HCT116 (cell line): ENCODE results near the gene RNF220.

Source experiments
- CBX3 ChIP-seq: IDR thresholded peaks from 2 replicates; pipeline ENCODE4 v1.6.1; 2012; ENCODE audit warnings: low read depth
- CEBPB ChIP-seq: IDR thresholded peaks from 2 replicates; pipeline ENCODE4 v1.6.1; 2012; ENCODE audit warnings: low read depth
- EZH2 ChIP-seq: fragments of 200-600 bp; sonication (generic); IDR thresholded peaks from 2 replicates; pipeline ENCODE4 v1.6.1; 2017; ENCODE audit warnings: antibody characterized with exemption, mixed run types
- EZH2phosphoT487 ChIP-seq: fragments of 200-600 bp; IDR thresholded peaks from 2 replicates; pipeline ENCODE4 v1.6.1; 2018; ENCODE audit warnings: antibody characterized with exemption, borderline replicate concordance
- POLR2A ChIP-seq: IDR thresholded peaks from 2 replicates; pipeline ENCODE4 v1.7.0; 2011; ENCODE audit warnings: borderline replicate concordance; ENCODE audit not compliant: insufficient read depth, insufficient read length; ENCODE audit errors: extremely low read depth
- POLR2AphosphoS5 ChIP-seq: IDR thresholded peaks from 2 replicates; pipeline ENCODE4 v1.6.1; 2011; ENCODE audit warnings: mild to moderate bottlenecking, low read depth, low read length, moderate library complexity
- TCF7L2 ChIP-seq: IDR thresholded peaks from 2 replicates; pipeline ENCODE4 v1.7.0; 2011; ENCODE audit warnings: borderline replicate concordance, inconsistent platforms; ENCODE audit not compliant: insufficient read depth, insufficient read length; ENCODE audit errors: extremely low read depth
- YY1 ChIP-seq: IDR thresholded peaks from 2 replicates; pipeline ENCODE4 v1.6.1; 2011; ENCODE audit warnings: low read length, low read depth, moderate library complexity, mild to moderate bottlenecking; ENCODE audit not compliant: insufficient replicate concordance; ENCODE audit errors: extremely low read depth
- ZNF274 ChIP-seq: fragments of 200-500 bp; sonication (Bioruptor generic); IDR thresholded peaks from 2 replicates; pipeline ENCODE4 v1.6.1; 2014; ENCODE audit warnings: mild to moderate bottlenecking, low read depth, low read length, inconsistent platforms
- TF ChIP-seq, protein P1 (sequence below), 3 experiments: fragments of 200-600 bp in 1 of 3; sonication (generic) in 1 of 3; IDR thresholded peaks in 2 of 3; conservative IDR thresholded peaks in 1 of 3; 2 replicates each; pipeline ENCODE4 v1.5.1; 2012 to 2017; ENCODE audit warnings: low read depth in 2 of 3, low read length in 2 of 3, antibody characterized with exemption in 1 of 3, borderline replicate concordance in 1 of 3, control low read depth in 1 of 3, mild to moderate bottlenecking in 1 of 3, mixed read lengths in 1 of 3, mixed run types in 1 of 3, moderate library complexity in 1 of 3; ENCODE audit not compliant: insufficient read depth in 1 of 3
- TF ChIP-seq, protein P2 (sequence below): IDR thresholded peaks from 2 replicates; pipeline ENCODE4 v1.6.1; 2012

GRCh38 chr1:44442791-44443190 is 37.7 kb downstream of the RNF220 start:
- TF ChIP-seq TCF7L2 (no peak), YY1 (no peak), EZH2 (no peak), POLR2AphosphoS5 (no peak), ZNF274 (no peak), POLR2A (no peak), EZH2phosphoT487 (no peak), CEBPB (no peak), CBX3 (no peak)
- TF ChIP-seq, protein P1, sequence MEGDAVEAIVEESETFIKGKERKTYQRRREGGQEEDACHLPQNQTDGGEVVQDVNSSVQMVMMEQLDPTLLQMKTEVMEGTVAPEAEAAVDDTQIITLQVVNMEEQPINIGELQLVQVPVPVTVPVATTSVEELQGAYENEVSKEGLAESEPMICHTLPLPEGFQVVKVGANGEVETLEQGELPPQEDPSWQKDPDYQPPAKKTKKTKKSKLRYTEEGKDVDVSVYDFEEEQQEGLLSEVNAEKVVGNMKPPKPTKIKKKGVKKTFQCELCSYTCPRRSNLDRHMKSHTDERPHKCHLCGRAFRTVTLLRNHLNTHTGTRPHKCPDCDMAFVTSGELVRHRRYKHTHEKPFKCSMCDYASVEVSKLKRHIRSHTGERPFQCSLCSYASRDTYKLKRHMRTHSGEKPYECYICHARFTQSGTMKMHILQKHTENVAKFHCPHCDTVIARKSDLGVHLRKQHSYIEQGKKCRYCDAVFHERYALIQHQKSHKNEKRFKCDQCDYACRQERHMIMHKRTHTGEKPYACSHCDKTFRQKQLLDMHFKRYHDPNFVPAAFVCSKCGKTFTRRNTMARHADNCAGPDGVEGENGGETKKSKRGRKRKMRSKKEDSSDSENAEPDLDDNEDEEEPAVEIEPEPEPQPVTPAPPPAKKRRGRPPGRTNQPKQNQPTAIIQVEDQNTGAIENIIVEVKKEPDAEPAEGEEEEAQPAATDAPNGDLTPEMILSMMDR (IDR thresholded peaks at IDR 0.05 in 2 of 3, conservative IDR thresholded peaks at IDR 0.05 in 1 of 3; ENCODE audit: borderline replicate concordance in 1 of 3, insufficient read depth in 1 of 3, low read depth in 2 of 3, low read length in 2 of 3) = no peak
- TF ChIP-seq, protein P2, sequence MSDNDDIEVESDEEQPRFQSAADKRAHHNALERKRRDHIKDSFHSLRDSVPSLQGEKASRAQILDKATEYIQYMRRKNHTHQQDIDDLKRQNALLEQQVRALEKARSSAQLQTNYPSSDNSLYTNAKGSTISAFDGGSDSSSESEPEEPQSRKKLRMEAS = no peak
